GM23338 (cell line): ENCODE data around the gene GNAZ. TPM values are rescaled to one million over a fixed set of nuclear protein-coding genes. Genes with fewer than 3 reads are reported as not detected.

ENCODE experiments used
- ATAC-seq: fragments of 200-7000 bp; cut with Tn5 transposase; 3 replicates; pipeline ENCODE4 v1.9.1; 2020
- DNase-seq: peaks from one replicate; pipeline ENCODE4 v3.0.0-alpha.2; 2015; ENCODE audit warnings: low spot score
- H2AFZ ChIP-seq: fragments of 200-600 bp; sonication (generic); 2 replicates; pipeline ENCODE4 v1.8.0; 2016; ENCODE audit warnings: antibody characterized with exemption, mild to moderate bottlenecking, moderate library complexity
- H3F3A ChIP-seq: fragments of 200-600 bp; sonication (generic); replicated peaks from 2 replicates; pipeline ENCODE4 v1.8.0; 2017; ENCODE audit warnings: antibody characterized with exemption, mixed run types, low read depth
- H3K27ac ChIP-seq: fragments of 200-600 bp; sonication (generic); 2 replicates; pipeline ENCODE4 v1.6.1; 2016; ENCODE audit warnings: low read depth
- H3K27me3 ChIP-seq: fragments of 200-600 bp; sonication (generic); 2 replicates; pipeline ENCODE4 v1.8.0; 2016; ENCODE audit warnings: mild to moderate bottlenecking, mixed run types, moderate library complexity; ENCODE audit not compliant: insufficient read depth
- H3K36me3 ChIP-seq: fragments of 200-600 bp; sonication (generic); 2 replicates; pipeline ENCODE4 v1.8.0; 2016; ENCODE audit warnings: mild to moderate bottlenecking; ENCODE audit not compliant: insufficient read depth
- H3K4me1 ChIP-seq: fragments of 200-600 bp; sonication (generic); 2 replicates; pipeline ENCODE4 v1.8.0; 2016; ENCODE audit warnings: mild to moderate bottlenecking, moderate library complexity; ENCODE audit not compliant: insufficient read depth
- H3K4me2 ChIP-seq: fragments of 200-600 bp; sonication (generic); 2 replicates; pipeline ENCODE4 v1.7.1; 2017; ENCODE audit warnings: mixed run types
- H3K4me3 ChIP-seq: fragments of 200-600 bp; sonication (generic); 2 replicates; pipeline ENCODE4 v1.6.1; 2016; ENCODE audit warnings: mixed run types
- H3K79me2 ChIP-seq: fragments of 200-600 bp; sonication (generic); replicated peaks from 2 replicates; pipeline ENCODE4 v1.8.0; 2017; ENCODE audit warnings: mild to moderate bottlenecking; ENCODE audit not compliant: insufficient read depth
- H3K9me2 ChIP-seq: fragments of 200-600 bp; sonication (generic); 2 replicates; pipeline ENCODE4 v1.8.0; 2017; ENCODE audit not compliant: insufficient read depth
- H4K20me1 ChIP-seq: fragments of 200-600 bp; sonication (generic); replicated peaks from 2 replicates; pipeline ENCODE4 v1.8.0; 2017; ENCODE audit warnings: mild to moderate bottlenecking; ENCODE audit not compliant: insufficient read depth
- H3K27ac Mint-ChIP-seq: 2 replicates; pipeline ENCODE4 v1.8.0; 2020; ENCODE audit warnings: inconsistent platforms, mild to moderate bottlenecking, moderate library complexity, mixed read lengths
- H3K27me3 Mint-ChIP-seq: 3 replicates; pipeline ENCODE4 v1.8.0; 2022; ENCODE audit warnings: low read depth, mild to moderate bottlenecking, moderate library complexity, mixed read lengths, inconsistent platforms; ENCODE audit not compliant: insufficient read depth, poor library complexity
- H3K36me3 Mint-ChIP-seq: 3 replicates; pipeline ENCODE4 v1.8.0; 2021; ENCODE audit warnings: low read depth, mild to moderate bottlenecking, inconsistent platforms, moderate library complexity, mixed read lengths
- H3K4me1 Mint-ChIP-seq: 3 replicates; pipeline ENCODE4 v1.8.0; 2020; ENCODE audit warnings: mild to moderate bottlenecking, inconsistent platforms, mixed read lengths
- H3K4me3 Mint-ChIP-seq: 3 replicates; pipeline ENCODE4 v1.8.0; 2021; ENCODE audit warnings: moderate library complexity, mild to moderate bottlenecking, inconsistent platforms, mixed read lengths
- H3K9me3 Mint-ChIP-seq: 3 replicates; pipeline ENCODE4 v1.8.0; 2020; ENCODE audit warnings: moderate library complexity, mild to moderate bottlenecking, inconsistent platforms, mixed read lengths
- CREB1 ChIP-seq: fragments of 250-450 bp; sonication (Bioruptor Pico); IDR thresholded peaks from 2 replicates; pipeline ENCODE4 v1.5.0; 2020; ENCODE audit warnings: low read depth, mild to moderate bottlenecking, moderate library complexity
- EZH2 ChIP-seq: fragments of 200-600 bp; sonication (generic); IDR thresholded peaks from one replicate; pipeline ENCODE4 v1.8.0; 2017; ENCODE audit warnings: antibody characterized with exemption, mild to moderate bottlenecking, low read depth; ENCODE audit not compliant: unreplicated experiment
- JUNB ChIP-seq: IDR thresholded peaks from one replicate; pipeline ENCODE4 v1.6.1; 2016; ENCODE audit warnings: antibody characterized with exemption; ENCODE audit not compliant: unreplicated experiment
- NANOG ChIP-seq: IDR thresholded peaks from 2 replicates; pipeline ENCODE4 v1.6.1; 2016; ENCODE audit warnings: antibody characterized with exemption, borderline replicate concordance
- POLR2AphosphoS5 ChIP-seq: IDR thresholded peaks from 2 replicates; pipeline ENCODE4 v1.6.1; 2016; ENCODE audit warnings: antibody characterized with exemption, low read depth
- STAT1 ChIP-seq: IDR thresholded peaks from one replicate; pipeline ENCODE4 v1.6.1; 2016; ENCODE audit warnings: antibody characterized with exemption; ENCODE audit not compliant: unreplicated experiment
- ZNF114 ChIP-seq: fragments of 250-450 bp; sonication (Bioruptor Pico); IDR thresholded peaks from 2 replicates; pipeline ENCODE4 v1.5.0; 2020; ENCODE audit warnings: mild to moderate bottlenecking, moderate library complexity
- polyA plus RNA-seq: library from polyadenylated mRNA; unstranded; fragments of >200 nt; fragmentation: Nextera tagmentation; extraction: Ambion mirVana; gene quantifications from 2 replicates; pipeline ENCODE4 v1.2.1, GENCODE V29; 2016
- total RNA-seq: library from RNA; depleted of rRNA; stranded (reverse); fragments of >200 nt; shearing (Covaris generic); gene quantifications from 2 replicates; pipeline ENCODE4 v1.2.3, GENCODE V29; 2014
- TF ChIP-seq, protein P1 (sequence below): IDR thresholded peaks from one replicate; pipeline ENCODE4 v1.6.1; 2018; ENCODE audit warnings: antibody characterized with exemption; ENCODE audit not compliant: unreplicated experiment
- TF ChIP-seq, protein P2 (sequence below): IDR thresholded peaks from 2 replicates; pipeline ENCODE4 v1.6.1; 2016; ENCODE audit warnings: antibody characterized with exemption
- TF ChIP-seq, protein P3 (sequence below), 2 experiments: fragments of 200-600 bp in 1 of 2; sonication (generic) in 1 of 2; conservative IDR thresholded peaks; 2 replicates each; pipeline versions ENCODE4 v1.5.1 to v1.6.1; 2016 to 2017; ENCODE audit warnings: antibody characterized with exemption in 2 of 2, low read depth in 2 of 2, mild to moderate bottlenecking in 2 of 2, moderate library complexity in 1 of 2

The GNAZ gene
- total and polyA plus RNA-seq, 2 experiments from 2014 or later = 2.9 to 11.1 TPM

DNA sequence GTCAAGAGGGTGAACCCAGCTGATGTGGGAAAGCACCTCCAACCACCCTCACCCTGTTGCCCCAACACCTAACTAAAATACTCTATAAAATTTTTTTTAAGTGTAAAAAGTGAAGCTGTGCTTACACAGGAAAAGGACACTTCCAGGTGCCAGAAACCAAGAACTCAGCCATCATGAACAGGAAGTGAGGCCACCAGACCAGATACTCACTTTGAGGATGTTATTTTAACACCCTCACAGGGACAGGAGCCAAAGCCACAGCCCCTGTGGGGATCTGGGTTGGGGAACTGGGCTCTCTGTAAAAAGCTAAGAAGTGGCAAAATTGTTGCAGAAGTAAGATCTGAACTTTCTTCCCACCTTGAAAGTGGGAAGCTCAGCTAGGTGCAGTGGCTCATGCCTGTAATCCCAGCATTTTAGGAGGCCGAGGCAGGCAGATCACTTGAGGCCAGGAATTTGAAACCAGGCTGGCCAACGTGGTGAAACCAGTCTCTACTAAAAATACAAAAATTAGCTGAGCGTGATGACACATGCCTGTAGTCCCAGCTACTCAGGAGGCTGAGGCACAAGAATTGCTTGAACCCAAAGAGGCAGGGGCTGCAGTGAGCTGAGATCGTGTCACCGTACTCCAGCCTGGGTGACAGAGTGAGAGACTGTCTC, 67.7 kb downstream of the GNAZ start:
- Mint-ChIP-seq H3K27ac (no peak overlapping the region), H3K4me3 (no peak overlapping the region), H3K36me3 (no peaks in the 10 kb centered on the region), H3K4me1 (peaks cover 15% of the 10 kb centered on the region), H3K27me3 (peaks cover 10% of the 10 kb centered on the region), H3K9me3 (peaks cover 3% of the 10 kb centered on the region; the same call in 1 of the 3 replicates)
- H4K20me1 ChIP-seq = no peaks in the 10 kb centered on the region
- no peak overlapping the region for H2AFZ ChIP-seq
- H3K4me1 ChIP-seq = peaks cover 6% of the 10 kb centered on the region
- H3F3A ChIP-seq = no peaks in the 10 kb centered on the region
- DNase-seq (no peak), ATAC-seq (no peak)
- no peaks in the 10 kb centered on the region for H3K79me2 ChIP-seq
- H3K4me2 ChIP-seq = no peak overlapping the region
- TF ChIP-seq, protein P1, sequence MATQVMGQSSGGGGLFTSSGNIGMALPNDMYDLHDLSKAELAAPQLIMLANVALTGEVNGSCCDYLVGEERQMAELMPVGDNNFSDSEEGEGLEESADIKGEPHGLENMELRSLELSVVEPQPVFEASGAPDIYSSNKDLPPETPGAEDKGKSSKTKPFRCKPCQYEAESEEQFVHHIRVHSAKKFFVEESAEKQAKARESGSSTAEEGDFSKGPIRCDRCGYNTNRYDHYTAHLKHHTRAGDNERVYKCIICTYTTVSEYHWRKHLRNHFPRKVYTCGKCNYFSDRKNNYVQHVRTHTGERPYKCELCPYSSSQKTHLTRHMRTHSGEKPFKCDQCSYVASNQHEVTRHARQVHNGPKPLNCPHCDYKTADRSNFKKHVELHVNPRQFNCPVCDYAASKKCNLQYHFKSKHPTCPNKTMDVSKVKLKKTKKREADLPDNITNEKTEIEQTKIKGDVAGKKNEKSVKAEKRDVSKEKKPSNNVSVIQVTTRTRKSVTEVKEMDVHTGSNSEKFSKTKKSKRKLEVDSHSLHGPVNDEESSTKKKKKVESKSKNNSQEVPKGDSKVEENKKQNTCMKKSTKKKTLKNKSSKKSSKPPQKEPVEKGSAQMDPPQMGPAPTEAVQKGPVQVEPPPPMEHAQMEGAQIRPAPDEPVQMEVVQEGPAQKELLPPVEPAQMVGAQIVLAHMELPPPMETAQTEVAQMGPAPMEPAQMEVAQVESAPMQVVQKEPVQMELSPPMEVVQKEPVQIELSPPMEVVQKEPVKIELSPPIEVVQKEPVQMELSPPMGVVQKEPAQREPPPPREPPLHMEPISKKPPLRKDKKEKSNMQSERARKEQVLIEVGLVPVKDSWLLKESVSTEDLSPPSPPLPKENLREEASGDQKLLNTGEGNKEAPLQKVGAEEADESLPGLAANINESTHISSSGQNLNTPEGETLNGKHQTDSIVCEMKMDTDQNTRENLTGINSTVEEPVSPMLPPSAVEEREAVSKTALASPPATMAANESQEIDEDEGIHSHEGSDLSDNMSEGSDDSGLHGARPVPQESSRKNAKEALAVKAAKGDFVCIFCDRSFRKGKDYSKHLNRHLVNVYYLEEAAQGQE = no peak
- TF ChIP-seq ZNF114 = no peak
- TF ChIP-seq, protein P2, sequence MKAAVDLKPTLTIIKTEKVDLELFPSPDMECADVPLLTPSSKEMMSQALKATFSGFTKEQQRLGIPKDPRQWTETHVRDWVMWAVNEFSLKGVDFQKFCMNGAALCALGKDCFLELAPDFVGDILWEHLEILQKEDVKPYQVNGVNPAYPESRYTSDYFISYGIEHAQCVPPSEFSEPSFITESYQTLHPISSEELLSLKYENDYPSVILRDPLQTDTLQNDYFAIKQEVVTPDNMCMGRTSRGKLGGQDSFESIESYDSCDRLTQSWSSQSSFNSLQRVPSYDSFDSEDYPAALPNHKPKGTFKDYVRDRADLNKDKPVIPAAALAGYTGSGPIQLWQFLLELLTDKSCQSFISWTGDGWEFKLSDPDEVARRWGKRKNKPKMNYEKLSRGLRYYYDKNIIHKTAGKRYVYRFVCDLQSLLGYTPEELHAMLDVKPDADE = no peak
- TF ChIP-seq, protein P3, sequence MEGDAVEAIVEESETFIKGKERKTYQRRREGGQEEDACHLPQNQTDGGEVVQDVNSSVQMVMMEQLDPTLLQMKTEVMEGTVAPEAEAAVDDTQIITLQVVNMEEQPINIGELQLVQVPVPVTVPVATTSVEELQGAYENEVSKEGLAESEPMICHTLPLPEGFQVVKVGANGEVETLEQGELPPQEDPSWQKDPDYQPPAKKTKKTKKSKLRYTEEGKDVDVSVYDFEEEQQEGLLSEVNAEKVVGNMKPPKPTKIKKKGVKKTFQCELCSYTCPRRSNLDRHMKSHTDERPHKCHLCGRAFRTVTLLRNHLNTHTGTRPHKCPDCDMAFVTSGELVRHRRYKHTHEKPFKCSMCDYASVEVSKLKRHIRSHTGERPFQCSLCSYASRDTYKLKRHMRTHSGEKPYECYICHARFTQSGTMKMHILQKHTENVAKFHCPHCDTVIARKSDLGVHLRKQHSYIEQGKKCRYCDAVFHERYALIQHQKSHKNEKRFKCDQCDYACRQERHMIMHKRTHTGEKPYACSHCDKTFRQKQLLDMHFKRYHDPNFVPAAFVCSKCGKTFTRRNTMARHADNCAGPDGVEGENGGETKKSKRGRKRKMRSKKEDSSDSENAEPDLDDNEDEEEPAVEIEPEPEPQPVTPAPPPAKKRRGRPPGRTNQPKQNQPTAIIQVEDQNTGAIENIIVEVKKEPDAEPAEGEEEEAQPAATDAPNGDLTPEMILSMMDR (conservative IDR thresholded peaks at IDR 0.05; ENCODE audit: low read depth in 2 of 2) = no peak
- no peaks in the 10 kb centered on the region for H3K9me2 ChIP-seq
- no peak overlapping the region for H3K4me3 ChIP-seq
- no peak overlapping the region for H3K27ac ChIP-seq
- no peaks in the 10 kb centered on the region for H3K27me3 ChIP-seq
- H3K36me3 ChIP-seq = no peaks in the 10 kb centered on the region

- Histone ChIP-seq H3K4me3 (no peak overlapping the region), H3K4me2 (no peak overlapping the region), H3K27me3 (no peaks in the 10 kb centered on the region; the same call in 1 of the 2 replicates), H3K79me2 (no peaks in the 10 kb centered on the region), H2AFZ (no peak overlapping the region), H3K27ac (no peak overlapping the region), H3F3A (no peaks in the 10 kb centered on the region), H3K9me2 (no peaks in the 10 kb centered on the region), H3K4me1 (peaks cover 6% of the 10 kb centered on the region), H3K36me3 (no peaks in the 10 kb centered on the region), H4K20me1 (no peaks in the 10 kb centered on the region)
- Mint-ChIP-seq H3K27ac (no peak overlapping the region), H3K4me1 (peaks cover 19% of the 10 kb centered on the region), H3K27me3 (peaks cover 10% of the 10 kb centered on the region), H3K36me3 (no peaks in the 10 kb centered on the region), H3K9me3 (peaks cover 3% of the 10 kb centered on the region; the same call in 1 of the 3 replicates), H3K4me3 (no peak overlapping the region)
- ATAC-seq (no peak), DNase-seq (no peak)
- TF ChIP-seq EZH2 (no peak), CREB1 (no peak), STAT1 (no peak), NANOG (no peak), POLR2AphosphoS5 (no peak), JUNB (no peak)
- TF ChIP-seq, protein P2 = no peak
- TF ChIP-seq, protein P1 = no peak
Measured at GRCh38 chr22:23138584-23139435, 68.5 kb downstream of the GNAZ start.
